Measurements from ENCODE around the gene DYNLRB2.

DYNLRB2 gene

GRCh38 chr16:80540516-80541305, at the start of gene DYNLRB2:
Gene DYNLRB2, plus strand, starts transcription at chr16:80540993. Its CDS starts 84 bp downstream, at chr16:80541077.
- peak; percentile 96 for DNase-seq

- peak; percentile 3 for DNase-seq
These were observed 40.5 kb upstream of the DYNLRB2 start for GRCh38 chr16:80500116-80500859.

GRCh38 chr16:80500961-80501525, 39.8 kb upstream of the DYNLRB2 start:
- no peak for DNase-seq

GRCh38 chr16:80503107-80503506, 37.7 kb upstream of the DYNLRB2 start:
- no peak for DNase-seq

- no peak for DNase-seq
These were observed 33.3 kb upstream of the DYNLRB2 start for GRCh38 chr16:80507538-80507937.

GRCh38 chr16:80509872-80510271, 30.9 kb upstream of the DYNLRB2 start:
- peak; percentile 13 for DNase-seq

GRCh38 chr16:80511824-80512592, 28.8 kb upstream of the DYNLRB2 start:
- DNase-seq = no peak

GRCh38 chr16:80512593-80512853, 28.3 kb upstream of the DYNLRB2 start:
- no peak for DNase-seq

GRCh38 chr16:80515374-80515773, 25.4 kb upstream of the DYNLRB2 start:
- DNase-seq = no peak

GRCh38 chr16:80517846-80518245, 22.9 kb upstream of the DYNLRB2 start:
- DNase-seq = no peak

- DNase-seq = no peak
These were observed 22.4 kb upstream of the DYNLRB2 start for GRCh38 chr16:80518436-80518835.

- DNase-seq = no peak
These were observed 21.6 kb upstream of the DYNLRB2 start for GRCh38 chr16:80519189-80519588.

- DNase-seq = no peak
These were observed 15.4 kb upstream of the DYNLRB2 start for GRCh38 chr16:80525420-80525819.

GRCh38 chr16:80526418-80527061, 14.3 kb upstream of the DYNLRB2 start:
- peak; percentile 87 for DNase-seq

GRCh38 chr16:80527297-80527696, 13.5 kb upstream of the DYNLRB2 start:
- peak; percentile 79 for DNase-seq

- no peak for DNase-seq
These were observed 10.3 kb upstream of the DYNLRB2 start for GRCh38 chr16:80530479-80530878.

- peak; percentile 79 for DNase-seq
These were observed 4.6 kb upstream of the DYNLRB2 start for GRCh38 chr16:80536238-80536637.

GRCh38 chr16:80541306-80541694, 507 bp downstream of the DYNLRB2 start:
- DNase-seq = no peak

GRCh38 chr16:80543162-80543561, 2.4 kb downstream of the DYNLRB2 start:
- no peak for DNase-seq

GRCh38 chr16:80544326-80544725, 3.5 kb downstream of the DYNLRB2 start:
- DNase-seq = no peak

GRCh38 chr16:80546249-80546648, 5.5 kb downstream of the DYNLRB2 start:
- DNase-seq = no peak

GRCh38 chr16:80547145-80547544, 6.4 kb downstream of the DYNLRB2 start:
- no peak for DNase-seq

GRCh38 chr16:80552277-80552676, 11.5 kb downstream of the DYNLRB2 start:
- DNase-seq = no peak

All from hematopoietic multipotent progenitor cell treated with erythropoietin and hydrocortisone succinate and interleukin-3 and kit ligand, for 6 days (in vitro differentiated cells).